Loucy (cell line): ENCODE data around the gene RND2.

Experiments
- H2AFZ ChIP-seq: fragments of 200-600 bp; sonication (generic); 2 replicates; pipeline ENCODE4 v1.6.0; 2016; ENCODE audit warnings: antibody characterized with exemption, mild to moderate bottlenecking, low read length, moderate library complexity
- H3F3A ChIP-seq: fragments of 200-600 bp; 2 replicates; pipeline ENCODE4 v1.6.0; 2016; ENCODE audit warnings: antibody characterized with exemption, low read depth, mild to moderate bottlenecking
- H3K27me3 ChIP-seq: fragments of 200-600 bp; sonication (generic); 2 replicates; pipeline ENCODE4 v1.6.1; 2014; ENCODE audit warnings: low read length, mild to moderate bottlenecking; ENCODE audit not compliant: insufficient read depth, poor library complexity, severe bottlenecking
- H3K36me3 ChIP-seq: fragments of 200-600 bp; sonication (generic); 2 replicates; pipeline ENCODE4 v1.6.1; 2016; ENCODE audit warnings: low read length; ENCODE audit not compliant: insufficient read depth
- H3K4me1 ChIP-seq: fragments of 200-600 bp; sonication (generic); 2 replicates; pipeline ENCODE4 v1.5.1; 2014; ENCODE audit warnings: low read length, mild to moderate bottlenecking; ENCODE audit not compliant: insufficient read depth, poor library complexity, severe bottlenecking
- H3K4me2 ChIP-seq: fragments of 200-600 bp; sonication (generic); 2 replicates; pipeline ENCODE4 v1.6.0; 2014; ENCODE audit warnings: antibody characterized with exemption, low read length, low read depth, mild to moderate bottlenecking; ENCODE audit not compliant: poor library complexity, severe bottlenecking
- H3K4me3 ChIP-seq: fragments of 200-600 bp; sonication (generic); 2 replicates; pipeline ENCODE4 v1.5.1; 2014; ENCODE audit warnings: low read length, mild to moderate bottlenecking, mixed read lengths; ENCODE audit not compliant: poor library complexity, severe bottlenecking
- H3K79me2 ChIP-seq: fragments of 200-600 bp; sonication (generic); 2 replicates; pipeline ENCODE4 v1.6.1; 2014; ENCODE audit warnings: low read length; ENCODE audit not compliant: insufficient read depth
- H3K9ac ChIP-seq: fragments of 200-600 bp; sonication (generic); 2 replicates; pipeline ENCODE4 v1.6.0; 2014; ENCODE audit warnings: mild to moderate bottlenecking, low read depth, low read length, moderate library complexity; ENCODE audit not compliant: poor library complexity, severe bottlenecking
- H3K9me2 ChIP-seq: fragments of 200-600 bp; sonication (generic); replicated peaks from 2 replicates; pipeline ENCODE4 v1.6.1; 2016; ENCODE audit warnings: low read depth, low read length, mixed read lengths
- H3K9me3 ChIP-seq: fragments of 200-600 bp; sonication (generic); 2 replicates; pipeline ENCODE4 v1.6.1; 2014; ENCODE audit warnings: mild to moderate bottlenecking, antibody characterized with exemption, low read length, low read depth; ENCODE audit not compliant: insufficient read depth
- H4K20me1 ChIP-seq: fragments of 200-600 bp; sonication (generic); 2 replicates; pipeline ENCODE4 v1.6.0; 2014; ENCODE audit warnings: antibody characterized with exemption, low read length, mild to moderate bottlenecking; ENCODE audit not compliant: insufficient read depth, poor library complexity, severe bottlenecking
- CTCF ChIP-seq: fragments of 200-600 bp; sonication (generic); conservative IDR thresholded peaks from 2 replicates; pipeline ENCODE4 v1.5.1; 2014; ENCODE audit warnings: mild to moderate bottlenecking, antibody characterized with exemption, low read length
- EZH2phosphoT487 ChIP-seq: fragments of 200-600 bp; IDR thresholded peaks from 2 replicates; pipeline ENCODE4 v1.6.1; 2018; ENCODE audit warnings: antibody characterized with exemption, mild to moderate bottlenecking, moderate library complexity, borderline replicate concordance

The RND2 gene

GRCh38 chr17:43027091-43028032, 2.3 kb downstream of the RND2 start:
- peaks cover 17% of the 10 kb centered on the region for H3K4me1 ChIP-seq
- H3K4me2 ChIP-seq = no peak overlapping the region
- TF ChIP-seq CTCF (no peak), EZH2phosphoT487 (no peak)
- H3K9me2 ChIP-seq = no peaks in the 10 kb centered on the region
- H3K9ac ChIP-seq = no peak overlapping the region
- no peaks in the 10 kb centered on the region for H4K20me1 ChIP-seq
- H3K9me3 ChIP-seq = no peaks in the 10 kb centered on the region
- H2AFZ ChIP-seq = no peak overlapping the region
- no peaks in the 10 kb centered on the region for H3K79me2 ChIP-seq
- H3K4me3 ChIP-seq = no peak overlapping the region
- peaks cover 7% of the 10 kb centered on the region; the same call in 1 of the 2 replicates for H3F3A ChIP-seq
- no peaks in the 10 kb centered on the region for H3K27me3 ChIP-seq
- H3K36me3 ChIP-seq = no peaks in the 10 kb centered on the region

GRCh38 chr17:43028221-43028861, 3.3 kb downstream of the RND2 start:
- no peaks in the 10 kb centered on the region for H3K9me3 ChIP-seq
- H3K4me2 ChIP-seq = no peak overlapping the region
- H4K20me1 ChIP-seq = no peaks in the 10 kb centered on the region
- peaks cover 7% of the 10 kb centered on the region; the same call in 1 of the 2 replicates for H3F3A ChIP-seq
- no peak for TF ChIP-seq CTCF
- no peak for TF ChIP-seq EZH2phosphoT487
- H3K9ac ChIP-seq = no peak overlapping the region
- H3K4me1 ChIP-seq = peaks cover 17% of the 10 kb centered on the region
- no peaks in the 10 kb centered on the region for H3K79me2 ChIP-seq
- H3K36me3 ChIP-seq = no peaks in the 10 kb centered on the region
- no peak overlapping the region for H3K4me3 ChIP-seq
- no peaks in the 10 kb centered on the region for H3K27me3 ChIP-seq
- no peak overlapping the region for H2AFZ ChIP-seq
- no peaks in the 10 kb centered on the region for H3K9me2 ChIP-seq

- peaks cover 13% of the 10 kb centered on the region for H3K4me1 ChIP-seq
- H3K27me3 ChIP-seq = no peaks in the 10 kb centered on the region
- H3K4me3 ChIP-seq = no peak overlapping the region
- no peaks in the 10 kb centered on the region for H3K36me3 ChIP-seq
- H3K9me2 ChIP-seq = no peaks in the 10 kb centered on the region
- no peak overlapping the region for H3K9ac ChIP-seq
- no peak for TF ChIP-seq CTCF
- no peak for TF ChIP-seq EZH2phosphoT487
- H3F3A ChIP-seq = peaks cover 7% of the 10 kb centered on the region; the same call in 1 of the 2 replicates
- H4K20me1 ChIP-seq = no peaks in the 10 kb centered on the region
- no peak overlapping the region for H3K4me2 ChIP-seq
- H3K9me3 ChIP-seq = no peaks in the 10 kb centered on the region
- no peak overlapping the region for H2AFZ ChIP-seq
- no peaks in the 10 kb centered on the region for H3K79me2 ChIP-seq
Measured at GRCh38 chr17:43030137-43030767, 5.2 kb downstream of the RND2 start.
